GM18517 (cell line): ENCODE data around the gene AKT1.
"Not testable (repeated sequence)": the region's sequence is repeated elsewhere in the genome, so short reads cannot be mapped to it uniquely, and the experiment has no call there.

Experiments used
- ATAC-seq: cut with Tn5 transposase; IDR thresholded peaks from one replicate; pipeline ENCODE4 v1.9.1; 2021; ENCODE audit warnings: mild to moderate bottlenecking, moderate library complexity; ENCODE audit not compliant: unreplicated experiment

AKT1 gene

DNA sequence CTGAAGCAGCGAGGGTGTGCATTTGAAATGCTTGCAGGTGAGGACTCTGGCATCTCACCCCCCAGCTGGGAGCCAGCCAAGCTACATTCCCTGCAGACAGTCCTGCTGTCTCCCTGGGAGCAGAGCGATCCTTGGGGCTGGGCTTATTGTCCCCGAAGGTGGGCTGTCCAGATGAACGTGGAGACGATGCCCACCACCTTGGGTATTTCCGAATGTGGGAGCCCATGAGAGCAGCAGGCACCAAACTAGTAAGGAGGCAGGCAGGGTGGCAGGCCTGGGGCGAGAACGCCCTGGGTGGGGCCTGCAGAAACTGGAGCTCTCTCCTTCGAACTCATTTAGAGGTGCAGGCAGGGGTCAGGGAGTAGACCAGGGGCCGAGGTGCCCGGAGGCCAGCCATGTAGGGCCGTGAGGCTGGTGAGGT is 23.8 kb upstream of the AKT1 start:
- ATAC-seq, result no peak

DNA sequence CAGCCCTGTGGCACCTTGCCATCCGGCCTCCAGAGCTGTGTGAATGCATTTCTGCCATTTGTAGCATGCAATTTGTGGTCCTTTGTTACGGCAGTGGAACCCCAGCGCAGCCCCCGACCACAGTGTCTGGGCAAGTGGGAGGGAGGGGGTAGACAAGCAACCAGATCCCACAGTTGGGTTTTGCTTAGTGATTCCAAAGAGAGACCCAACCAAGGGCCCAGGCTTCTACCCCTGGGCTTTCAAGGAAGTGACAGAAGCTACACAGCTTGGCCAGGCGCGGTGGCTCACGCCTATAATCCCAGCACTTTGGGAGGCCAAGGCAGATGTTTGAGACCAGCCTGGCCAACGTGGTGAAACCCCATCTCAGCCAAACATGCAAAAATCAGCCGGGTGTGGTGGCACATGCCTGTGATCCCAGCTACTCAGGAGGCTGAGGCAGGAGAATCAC is 23.2 kb upstream of the AKT1 start:
- ATAC-seq, result no peak

DNA sequence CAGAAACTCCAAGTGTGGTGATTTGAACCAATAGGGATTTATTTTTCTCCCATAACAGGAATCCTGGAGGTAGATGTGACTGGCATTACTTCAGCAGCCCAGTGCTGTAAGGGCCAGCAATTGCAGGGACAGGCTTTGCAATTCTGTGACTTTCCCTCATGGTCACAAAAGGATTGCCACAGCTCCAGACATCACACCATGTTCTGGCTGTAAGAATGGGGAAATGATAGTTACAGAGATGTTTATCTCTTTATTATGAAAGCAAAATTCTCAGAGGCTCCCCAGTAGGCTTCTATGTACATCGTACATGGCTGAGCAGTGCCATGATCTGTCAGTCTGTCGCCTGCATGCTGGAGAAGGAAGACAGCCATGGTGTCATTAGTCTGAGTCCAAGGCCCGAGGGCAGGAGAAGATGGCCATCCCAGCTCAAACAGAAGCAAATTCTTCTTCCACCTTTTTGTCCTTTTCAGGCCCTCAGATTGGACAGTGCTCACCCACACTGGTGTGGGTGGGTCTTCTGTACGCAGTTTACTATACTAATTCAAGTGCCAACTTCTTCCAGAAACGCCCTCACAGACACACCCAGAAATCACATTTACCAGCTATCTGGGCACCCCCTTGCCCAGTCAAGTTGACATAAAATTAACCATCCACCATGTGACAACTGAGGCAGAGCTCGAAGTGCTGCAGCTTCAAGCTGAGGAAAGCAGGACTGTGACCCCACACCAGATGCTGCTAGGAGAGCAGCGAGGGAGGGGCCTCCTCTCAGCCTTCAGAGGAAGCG is 22.6 kb upstream of the AKT1 start:
- ATAC-seq, result no peak

DNA sequence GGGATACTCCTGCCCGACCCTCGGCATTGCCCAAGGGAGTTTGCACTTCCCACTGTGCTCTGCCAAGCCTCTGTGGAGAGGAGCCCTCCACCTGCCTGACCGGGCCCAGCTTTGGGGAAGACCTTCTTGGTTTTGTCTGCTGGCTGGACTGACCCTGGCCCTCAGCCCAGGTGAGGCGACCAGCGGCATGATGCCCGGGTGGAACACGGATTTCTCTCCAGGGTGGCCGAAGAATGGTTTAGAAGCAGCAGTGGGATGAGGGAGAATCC is 21.0 kb upstream of the AKT1 start:
- ATAC-seq, result no peak

GRCh38 chr14:104814701-104815100 is 19.2 kb upstream of the AKT1 start:
- ATAC-seq, result not testable (repeated sequence)

DNA sequence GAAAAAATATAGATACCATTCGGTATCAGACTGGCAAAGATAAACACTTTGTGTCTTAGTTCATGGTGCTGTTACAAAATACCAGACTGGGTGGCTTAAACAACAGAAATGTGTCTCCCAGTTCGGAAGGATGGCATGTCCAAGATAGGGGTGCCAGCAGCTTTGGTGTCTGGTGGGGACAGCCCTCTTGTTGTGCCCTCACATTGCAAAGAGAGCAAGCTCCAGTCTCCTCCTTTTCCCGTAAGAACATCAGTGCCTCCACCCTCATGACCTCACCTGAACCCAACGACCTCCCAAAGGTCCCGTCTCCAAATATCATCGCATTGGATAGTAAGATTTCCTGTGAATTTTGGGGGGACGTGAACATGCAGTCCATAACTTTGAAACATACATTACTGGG is 17.7 kb upstream of the AKT1 start:
- ATAC-seq, result no peak

DNA sequence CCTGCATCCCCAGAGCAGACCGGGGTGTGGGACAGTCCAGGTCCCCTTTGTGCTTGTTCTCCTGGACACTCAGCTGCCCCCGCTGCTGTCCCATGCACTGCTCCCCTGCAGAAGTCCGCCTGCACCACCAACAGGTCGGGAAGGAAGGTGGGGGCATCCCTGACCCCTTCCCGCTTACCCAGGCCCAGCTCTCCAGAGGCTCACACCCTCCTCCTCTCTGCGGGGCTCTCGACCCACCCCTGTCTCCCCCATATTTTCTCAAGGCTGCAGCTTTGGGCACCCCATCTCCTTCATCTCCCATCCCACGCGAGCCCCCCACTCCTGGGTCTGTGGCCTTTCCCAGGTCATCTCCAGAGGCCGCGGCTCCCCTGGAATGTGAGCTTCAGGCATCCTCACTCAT is 14.8 kb upstream of the AKT1 start:
- no peak for ATAC-seq

- no peak for ATAC-seq
Measured at GRCh38 chr14:104808456-104808855, 12.9 kb upstream of the AKT1 start.

- ATAC-seq, result no peak
Measured at GRCh38 chr14:104806625-104807465, 11.3 kb upstream of the AKT1 start.

DNA sequence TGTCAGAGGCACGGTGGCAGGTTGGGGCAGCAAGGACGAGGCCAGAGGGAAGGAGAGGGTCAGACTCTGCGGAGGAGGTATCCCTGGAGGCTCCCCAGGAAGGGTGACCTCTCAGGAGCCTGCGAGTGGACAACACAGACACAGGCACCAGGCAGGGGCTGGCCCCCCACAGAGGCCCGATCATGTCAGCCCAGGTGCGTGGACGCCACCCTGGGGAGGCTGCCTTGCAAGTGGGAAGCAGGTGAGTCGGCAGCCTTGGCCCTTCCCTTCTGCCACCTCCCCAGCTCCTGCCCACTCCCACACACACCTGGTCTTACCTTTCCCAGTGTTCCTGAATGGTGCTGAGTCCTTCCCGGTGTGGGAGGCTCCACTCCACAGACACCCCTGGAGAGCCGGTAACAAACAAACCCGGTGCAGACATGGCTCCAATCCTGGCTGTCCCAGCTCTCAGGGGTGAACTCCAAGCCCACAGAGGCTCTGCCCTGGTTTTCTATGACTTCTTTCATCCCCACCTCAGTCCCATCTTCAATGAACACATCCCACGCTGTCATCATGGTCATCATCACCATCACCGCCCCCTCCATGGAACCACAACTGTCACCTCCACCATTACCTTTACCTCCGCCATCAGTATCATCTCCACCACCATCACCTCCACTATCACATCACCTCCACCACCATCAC is 10.5 kb upstream of the AKT1 start:
- no peak for ATAC-seq

GRCh38 chr14:104805326-104805678 is 9.8 kb upstream of the AKT1 start:
- no peak for ATAC-seq

GRCh38 chr14:104804481-104805325 is 9.2 kb upstream of the AKT1 start:
- no peak for ATAC-seq

- ATAC-seq, result no peak
Measured at GRCh38 chr14:104803912-104804410, 8.4 kb upstream of the AKT1 start.

- no peak for ATAC-seq
Measured at GRCh38 chr14:104803280-104803911, 7.8 kb upstream of the AKT1 start.

- no peak for ATAC-seq
Measured at GRCh38 chr14:104802394-104803184, 7.0 kb upstream of the AKT1 start.

GRCh38 chr14:104801520-104802393 is 6.2 kb upstream of the AKT1 start:
- no peak for ATAC-seq

- ATAC-seq, result no peak
Measured at GRCh38 chr14:104800771-104801519, 5.4 kb upstream of the AKT1 start, which contains the start of gene ZBTB42. Gene ZBTB42 (plus strand): TSS chr14:104801101. CDS start chr14:104801198, 97 bp downstream.
